A673 (cell line): ENCODE results near the gene COL20A1. TPM values are rescaled to one million over a fixed set of nuclear protein-coding genes. Genes with fewer than 3 reads are reported as not detected.
A peak's percentile ranks its signal among the peaks of the same experiment; 100 is the strongest.

ENCODE experiments used
- BruUV-seq: library from RNA; stranded (reverse); fragments of 400-500 nt; replicated peaks from 2 replicates; lab custom pipeline; 2021; lab: Mats Ljungman, UMichigan
- CTCF ChIA-PET: fragments of 300-600 bp; sonication (Branson Sonifier 250); formaldehyde crosslinking; loops from one replicate; lab custom pipeline; 2022; ENCODE audit warnings: antibody characterized with exemption; lab: Charles Lee
- POLR2A ChIA-PET: fragments of 300-600 bp; sonication (Branson Sonifier 250); formaldehyde crosslinking; loops from one replicate; lab custom pipeline; 2022; ENCODE audit warnings: antibody characterized with exemption; ENCODE audit not compliant: low non-redundant PET; lab: Charles Lee
- DNase-seq: peaks from one replicate; pipeline ENCODE4 v3.0.0-alpha.2; 2015; ENCODE audit warnings: low spot score
- H3K27ac ChIP-seq: fragments of 200-600 bp; sonication (generic); 2 replicates; pipeline ENCODE4 v1.5.1; 2016; ENCODE audit warnings: mixed run types, low read depth, mild to moderate bottlenecking, mixed read lengths, antibody characterized with exemption, low read length; ENCODE audit not compliant: poor library complexity, severe bottlenecking
- H3K27me3 ChIP-seq: fragments of 200-600 bp; sonication (generic); replicated peaks from 2 replicates; pipeline ENCODE4 v1.6.1; 2017; ENCODE audit warnings: mixed run types, low read depth, mild to moderate bottlenecking, mixed read lengths, antibody characterized with exemption, low read length; ENCODE audit not compliant: insufficient read depth, poor library complexity
- H3K36me3 ChIP-seq: fragments of 200-600 bp; sonication (generic); 2 replicates; pipeline ENCODE4 v1.6.1; 2016; ENCODE audit warnings: mixed run types, mild to moderate bottlenecking, mixed read lengths, antibody characterized with exemption, low read length; ENCODE audit not compliant: insufficient read depth, poor library complexity, severe bottlenecking
- H3K4me1 ChIP-seq: fragments of 200-600 bp; sonication (generic); 2 replicates; pipeline ENCODE4 v1.6.1; 2017; ENCODE audit warnings: mixed run types, mild to moderate bottlenecking, mixed read lengths, antibody characterized with exemption, low read length; ENCODE audit not compliant: insufficient read depth, poor library complexity, severe bottlenecking
- H3K4me3 ChIP-seq: fragments of 200-600 bp; sonication (generic); 2 replicates; pipeline ENCODE4 v1.5.1; 2016; ENCODE audit warnings: low read depth, mixed run types, mild to moderate bottlenecking, mixed read lengths, low read length; ENCODE audit not compliant: poor library complexity, severe bottlenecking
- H3K9me3 ChIP-seq: fragments of 200-600 bp; sonication (generic); 2 replicates; pipeline ENCODE4 v1.6.1; 2016; ENCODE audit warnings: mixed run types, low read depth, mild to moderate bottlenecking, mixed read lengths, antibody characterized with exemption, low read length; ENCODE audit not compliant: poor library complexity, severe bottlenecking
- CTCF ChIP-seq: fragments of 300-800, 200-600 bp; sonication (generic); conservative IDR thresholded peaks from 2 replicates; pipeline ENCODE4 v1.5.1; 2017; ENCODE audit warnings: low read depth, mild to moderate bottlenecking, antibody characterized with exemption, low read length, moderate library complexity, mixed read lengths
- EZH2 ChIP-seq: fragments of 200-600 bp; sonication (generic); IDR thresholded peaks from 2 replicates; pipeline ENCODE4 v1.6.1; 2017; ENCODE audit warnings: borderline replicate concordance, low read depth, mild to moderate bottlenecking, mixed read lengths, antibody characterized with exemption, low read length; ENCODE audit not compliant: poor library complexity, severe bottlenecking
- intact Hi-C: fragments of 100-400 bp; cut with micrococcal nuclease; formaldehyde crosslinking; loops from one replicate; pipeline ENCODE4 v1.10.0; 2022; ENCODE audit not compliant: unreplicated experiment
- total RNA-seq: library from RNA; stranded (reverse); gene quantifications from 2 replicates; pipeline ENCODE4 v1.2.3, GENCODE V29; 2021

COL20A1 gene
- total RNA-seq, 1 experiment from 2014 or later: not detected

DNA sequence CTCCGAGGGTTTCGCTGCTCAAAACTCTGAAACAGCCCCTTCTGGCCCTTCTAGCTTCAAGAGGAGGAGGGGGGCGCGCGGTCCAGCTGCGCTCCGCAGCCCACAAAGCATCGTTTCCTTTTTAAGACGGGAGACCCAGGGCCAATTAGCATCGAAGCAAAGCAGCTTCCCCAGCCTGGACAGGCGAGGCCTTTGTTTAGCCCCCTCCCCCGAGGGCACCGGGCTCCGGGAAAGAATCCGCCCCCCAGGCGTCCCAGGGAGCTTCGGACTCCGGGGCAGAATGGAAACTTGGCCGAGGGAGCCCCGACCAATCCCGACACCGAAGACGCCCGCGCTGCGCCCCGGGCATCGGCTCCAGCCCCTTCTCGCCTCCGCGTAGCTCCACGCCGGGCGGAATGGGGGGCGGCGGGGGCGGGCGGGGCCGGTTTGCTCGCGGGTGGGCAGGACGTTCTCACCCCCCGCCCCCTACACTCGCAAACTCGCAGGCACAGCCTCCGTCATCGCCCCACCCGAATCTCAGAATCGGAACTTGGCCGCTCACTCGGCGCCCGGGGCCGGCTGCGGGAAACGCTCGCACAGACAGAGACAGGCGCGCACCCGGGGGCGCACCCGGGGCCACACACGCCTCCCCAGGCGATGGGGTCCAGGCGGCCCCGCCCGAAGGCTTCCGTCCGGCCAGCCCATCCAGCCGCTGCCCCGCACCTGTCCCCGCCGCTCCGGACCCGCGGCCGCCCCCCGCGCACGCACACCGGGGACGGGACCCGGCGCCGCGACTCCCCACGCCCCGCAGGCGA, 39.4 kb upstream of the COL20A1 start:
- CTCF ChIA-PET: interaction anchor here (0.6 to 0.7 kb wide), 2 partner anchors 183 to 724 kb away, joined by 3 to 6 read pairs; no protein-coding TSS in a partner anchor
- H3K27me3 ChIP-seq: peaks cover 62% of the 10 kb centered on the region

GRCh38 chr20:63254232-63254605, 38.8 kb upstream of the COL20A1 start, which contains the start of gene NKAIN4:
NKAIN4 (minus strand) TSS chr20:63254463; CDS start chr20:63254450, 13 bp downstream.
- H3K36me3 ChIP-seq: no peaks in the 10 kb centered on the region
- H3K4me1 ChIP-seq: no peaks in the 10 kb centered on the region
- H3K27ac ChIP-seq: no peak within 1 kb of the TSS
- intact Hi-C loops: no loop called here
- ChIA-PET CTCF (interaction anchor here (0.6 to 0.7 kb wide), 2 partner anchors 183 to 724 kb away, joined by 3 to 6 read pairs; no protein-coding TSS in a partner anchor), POLR2A (no interaction called here)
- H3K4me3 ChIP-seq: no peak within 1 kb of the TSS
- TF ChIP-seq EZH2 (no peak), CTCF (no peak)
- H3K9me3 ChIP-seq: no peaks in the 10 kb centered on the region
- BruUV-seq: no TSS peak
- no peak for DNase-seq
- H3K27me3 ChIP-seq: peaks cover 61% of the 10 kb centered on the region

More for the DNA sequence above, 39.4 kb upstream of the COL20A1 start:
- POLR2A ChIA-PET: no interaction called here
- no peak for TF ChIP-seq CTCF
- TF ChIP-seq EZH2: peak; percentile 90
- no peak overlapping the region for H3K4me3 ChIP-seq
- no peak overlapping the region for H3K27ac ChIP-seq
- intact Hi-C loops: no loop called here
- no peaks in the 10 kb centered on the region for H3K9me3 ChIP-seq
- H3K36me3 ChIP-seq: no peaks in the 10 kb centered on the region
- H3K4me1 ChIP-seq: no peaks in the 10 kb centered on the region
- DNase-seq: no peak
- no TSS peak for BruUV-seq

DNA sequence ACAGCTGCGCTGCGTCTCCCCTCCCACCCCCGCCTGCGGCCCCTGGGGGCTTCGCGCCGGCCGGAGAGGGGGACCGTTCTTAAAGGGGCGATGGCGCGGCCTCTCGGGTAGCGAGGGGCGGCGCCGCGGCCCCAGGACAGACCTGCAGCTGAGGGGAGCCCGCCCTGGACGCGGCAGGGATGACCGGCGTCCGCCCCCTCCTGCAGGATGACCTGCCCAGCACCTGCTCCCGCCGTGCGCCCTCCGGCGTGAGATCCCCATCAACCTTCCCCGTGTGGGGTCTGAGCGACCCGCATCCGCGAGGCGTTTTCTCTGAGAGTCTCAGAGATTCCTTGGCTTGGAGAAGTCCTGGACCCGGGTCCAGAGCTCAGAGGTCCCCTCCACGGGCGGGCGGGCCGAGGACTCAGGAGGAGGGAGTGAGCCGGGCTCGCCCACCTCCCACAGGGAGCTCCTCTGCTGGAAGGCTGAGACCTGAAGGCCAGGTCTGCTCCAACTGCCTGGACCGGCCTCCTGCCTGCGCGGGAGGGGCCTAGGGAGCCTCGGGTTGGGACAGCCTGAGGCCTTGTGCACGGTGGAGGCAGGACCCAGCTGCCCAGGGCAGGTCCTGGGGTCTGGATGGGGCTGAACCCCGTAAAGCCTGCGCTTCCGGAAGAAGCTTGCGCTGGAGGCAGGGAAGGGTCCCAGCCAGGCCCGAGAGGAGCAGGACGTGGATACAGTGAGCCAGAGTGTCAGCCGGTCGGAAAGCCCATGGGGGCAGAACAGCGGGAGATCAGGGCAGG, 38.2 kb upstream of the COL20A1 start:
- Histone ChIP-seq H3K36me3 (no peaks in the 10 kb centered on the region), H3K27ac (no peak overlapping the region), H3K4me1 (no peaks in the 10 kb centered on the region), H3K27me3 (peaks cover 55% of the 10 kb centered on the region), H3K9me3 (no peaks in the 10 kb centered on the region), H3K4me3 (no peak overlapping the region)
- TF ChIP-seq EZH2 (peak; percentile 84), CTCF (no peak)
- intact Hi-C loops: no loop called here
- no peak for DNase-seq
- ChIA-PET CTCF (interaction anchor here (0.7 kb wide), 1 partner anchor 725 kb away, joined by 3 read pairs; no protein-coding TSS in a partner anchor), POLR2A (no interaction called here)
- no TSS peak for BruUV-seq
